Coronary artery (tissue), 2 donors: ENCODE results near the gene OR51B4.

ENCODE experiments used
- DNase-seq: peaks from one replicate; pipeline ENCODE4 v3.0.0-alpha.2; 2017; ENCODE audit warnings: low spot score
- H3K27ac ChIP-seq, 2 donors: fragments of 200-600 bp; sonication (generic); one replicate each; pipeline ENCODE4 v1.5.1; 2016 to 2019
- H3K4me3 ChIP-seq: fragments of 200-600 bp; sonication (generic); 2 replicates; pipeline ENCODE4 v1.5.1; 2016; ENCODE audit warnings: mild to moderate bottlenecking, moderate library complexity
- TF ChIP-seq, protein P1 (sequence below): fragments of 200-600 bp; sonication (generic); IDR thresholded peaks from one replicate; pipeline ENCODE4 v1.5.1; 2019; ENCODE audit warnings: antibody characterized with exemption

Gene OR51B4

DNA sequence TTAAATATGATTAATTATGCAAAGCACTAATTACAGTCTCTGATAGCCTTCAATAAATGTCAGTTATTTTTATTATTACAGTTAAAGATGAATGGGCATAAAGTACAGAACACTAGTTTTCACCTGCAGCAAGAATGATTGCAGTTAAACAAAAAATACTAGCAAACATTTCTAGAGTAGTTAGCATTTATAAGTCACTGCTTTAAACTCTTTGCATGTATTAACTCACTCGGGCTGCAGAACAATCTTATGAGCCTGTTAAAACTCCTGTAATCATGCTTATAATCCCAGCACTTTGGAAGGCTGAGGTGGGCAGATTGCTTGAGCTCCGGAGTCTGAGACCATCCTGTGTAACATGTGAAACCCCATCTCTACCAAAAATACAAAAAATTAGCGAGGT lies 14.8 kb downstream of the OR51B4 start:
- no peak for DNase-seq
- TF ChIP-seq, protein P1, sequence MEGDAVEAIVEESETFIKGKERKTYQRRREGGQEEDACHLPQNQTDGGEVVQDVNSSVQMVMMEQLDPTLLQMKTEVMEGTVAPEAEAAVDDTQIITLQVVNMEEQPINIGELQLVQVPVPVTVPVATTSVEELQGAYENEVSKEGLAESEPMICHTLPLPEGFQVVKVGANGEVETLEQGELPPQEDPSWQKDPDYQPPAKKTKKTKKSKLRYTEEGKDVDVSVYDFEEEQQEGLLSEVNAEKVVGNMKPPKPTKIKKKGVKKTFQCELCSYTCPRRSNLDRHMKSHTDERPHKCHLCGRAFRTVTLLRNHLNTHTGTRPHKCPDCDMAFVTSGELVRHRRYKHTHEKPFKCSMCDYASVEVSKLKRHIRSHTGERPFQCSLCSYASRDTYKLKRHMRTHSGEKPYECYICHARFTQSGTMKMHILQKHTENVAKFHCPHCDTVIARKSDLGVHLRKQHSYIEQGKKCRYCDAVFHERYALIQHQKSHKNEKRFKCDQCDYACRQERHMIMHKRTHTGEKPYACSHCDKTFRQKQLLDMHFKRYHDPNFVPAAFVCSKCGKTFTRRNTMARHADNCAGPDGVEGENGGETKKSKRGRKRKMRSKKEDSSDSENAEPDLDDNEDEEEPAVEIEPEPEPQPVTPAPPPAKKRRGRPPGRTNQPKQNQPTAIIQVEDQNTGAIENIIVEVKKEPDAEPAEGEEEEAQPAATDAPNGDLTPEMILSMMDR = no peak
- no peak overlapping the region for H3K4me3 ChIP-seq
- H3K27ac ChIP-seq = no peak overlapping the region

DNA sequence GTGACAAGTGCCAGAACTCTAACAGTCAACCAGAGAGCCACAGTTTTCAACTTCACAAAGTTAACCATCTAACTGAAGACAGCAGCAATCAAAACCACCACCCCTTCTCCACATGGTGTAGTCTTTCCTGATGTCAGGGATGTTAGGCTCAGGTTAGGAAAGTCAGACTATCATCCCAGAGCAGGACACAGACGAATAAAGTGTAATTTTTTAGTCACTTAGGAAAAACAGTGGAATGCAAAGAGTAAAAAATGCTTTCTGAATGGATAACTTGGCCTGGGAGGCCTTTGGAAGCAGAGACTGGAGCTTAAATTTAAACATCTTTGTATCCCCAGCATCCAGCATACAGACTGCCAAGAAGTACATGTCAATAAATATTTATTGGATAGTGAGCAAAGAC lies 15.4 kb downstream of the OR51B4 start:
- H3K4me3 ChIP-seq = no peak overlapping the region
- H3K27ac ChIP-seq = no peak overlapping the region
- TF ChIP-seq, protein P1 = no peak
- DNase-seq = no peak

DNA sequence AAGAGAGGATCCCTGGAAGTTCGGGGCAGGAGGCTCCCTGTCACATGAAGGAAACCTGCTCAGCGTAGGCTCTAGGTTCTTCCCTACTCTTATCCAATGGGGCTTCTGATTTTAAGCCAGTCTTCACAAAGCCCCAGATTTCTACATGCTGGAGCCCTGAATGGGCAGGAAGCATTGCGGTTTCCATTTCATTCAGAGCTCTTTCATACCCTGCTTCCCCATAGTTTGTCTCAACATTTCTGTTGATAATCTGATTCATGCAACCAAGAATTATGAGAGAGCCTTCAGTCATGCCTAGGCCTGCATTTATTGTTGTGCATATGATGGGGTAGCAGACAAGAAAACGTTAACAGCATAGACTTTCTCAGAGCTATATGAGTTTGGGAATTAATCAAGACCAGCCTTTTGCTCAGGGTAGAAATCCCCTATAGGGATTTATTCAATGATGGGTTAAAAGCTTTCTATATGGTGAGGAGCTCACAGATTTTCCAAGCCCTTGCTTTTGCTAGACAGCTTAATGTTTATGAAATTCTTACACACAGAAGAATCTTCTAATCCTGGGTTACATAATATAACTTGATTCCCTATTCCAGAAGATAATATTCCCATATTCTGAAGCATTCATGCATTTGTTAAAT lies 15.9 kb downstream of the OR51B4 start:
- TF ChIP-seq, protein P1 = no peak
- no peak overlapping the region for H3K27ac ChIP-seq
- DNase-seq = no peak
- no peak overlapping the region for H3K4me3 ChIP-seq

DNA sequence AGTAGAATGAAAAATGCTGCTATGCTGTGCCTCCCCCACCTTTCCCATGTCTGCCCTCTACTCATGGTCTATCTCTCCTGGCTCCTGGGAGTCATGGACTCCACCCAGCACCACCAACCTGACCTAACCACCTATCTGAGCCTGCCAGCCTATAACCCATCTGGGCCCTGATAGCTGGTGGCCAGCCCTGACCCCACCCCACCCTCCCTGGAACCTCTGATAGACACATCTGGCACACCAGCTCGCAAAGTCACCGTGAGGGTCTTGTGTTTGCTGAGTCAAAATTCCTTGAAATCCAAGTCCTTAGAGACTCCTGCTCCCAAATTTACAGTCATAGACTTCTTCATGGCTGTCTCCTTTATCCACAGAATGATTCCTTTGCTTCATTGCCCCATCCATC lies 17.1 kb downstream of the OR51B4 start:
- DNase-seq = no peak
- TF ChIP-seq, protein P1 = no peak
- no peak overlapping the region for H3K27ac ChIP-seq
- H3K4me3 ChIP-seq = no peak overlapping the region

DNA sequence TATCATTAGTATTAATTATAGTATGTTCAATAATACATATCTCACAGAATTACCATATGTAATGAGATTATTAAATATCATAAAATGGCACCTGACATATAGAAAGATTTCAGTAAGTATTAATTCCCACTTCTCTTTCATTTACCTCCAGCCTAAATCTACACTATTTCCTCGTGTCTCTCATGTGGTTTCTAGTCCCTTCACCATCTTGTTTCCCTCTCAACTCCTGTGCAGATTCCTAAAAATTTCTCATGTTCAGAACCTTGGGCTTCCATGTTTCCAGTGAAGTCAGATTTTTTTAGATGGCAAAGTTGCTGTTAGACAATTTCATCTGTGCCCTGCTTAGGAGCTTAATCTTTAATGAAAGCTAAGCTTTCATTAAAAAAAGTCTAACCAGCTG lies 17.9 kb downstream of the OR51B4 start:
- no peak for DNase-seq
- Histone ChIP-seq H3K27ac (no peak overlapping the region), H3K4me3 (no peak overlapping the region)
- TF ChIP-seq, protein P1 = no peak

DNA sequence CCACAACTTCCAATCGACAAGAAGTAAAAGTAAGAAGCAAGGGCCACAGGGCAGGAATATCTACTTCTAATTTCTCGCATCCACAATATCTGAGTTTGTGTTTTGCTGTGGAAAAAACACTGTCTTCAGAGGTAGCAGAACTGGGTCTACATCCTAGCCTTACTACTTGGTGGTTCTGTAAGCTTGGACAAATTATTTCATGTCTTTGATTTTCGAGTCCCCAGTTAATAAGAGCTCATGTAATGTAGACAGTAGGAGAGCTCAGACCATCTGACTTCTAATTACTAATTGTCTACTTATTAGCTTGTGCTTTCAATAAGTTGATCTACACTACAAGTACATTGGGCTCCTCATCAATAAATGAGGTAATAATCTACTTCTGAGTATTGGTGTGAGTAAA lies 18.7 kb downstream of the OR51B4 start:
- no peak for DNase-seq
- TF ChIP-seq, protein P1 = no peak
- H3K27ac ChIP-seq = no peak overlapping the region
- H3K4me3 ChIP-seq = no peak overlapping the region

DNA sequence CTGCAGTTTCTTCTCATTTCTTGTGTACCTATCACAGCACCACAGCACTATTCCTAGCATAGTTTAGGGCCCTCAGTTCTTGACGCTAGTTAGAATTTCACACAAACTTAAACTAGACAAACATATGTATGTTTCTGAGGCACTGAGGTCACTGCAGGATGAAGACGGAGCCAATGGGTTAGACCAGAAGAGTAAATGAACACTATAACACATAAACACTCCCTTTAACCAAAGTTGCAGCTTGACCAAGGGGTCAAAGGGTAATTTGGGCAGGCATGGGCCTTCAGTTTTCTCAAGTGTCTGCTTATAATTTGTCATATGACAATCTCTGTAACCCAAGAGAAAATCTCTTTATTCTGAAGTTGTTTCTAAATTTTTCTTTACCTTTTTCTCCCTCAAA lies 19.1 kb downstream of the OR51B4 start:
- H3K4me3 ChIP-seq = no peak overlapping the region
- H3K27ac ChIP-seq = no peak overlapping the region
- DNase-seq = no peak
- TF ChIP-seq, protein P1 = no peak
